ENCODE measurements around the gene PRKD1.

Gene PRKD1

GRCh38 chr14:29710015-29710414, 217.6 kb downstream of the PRKD1 start:
- TF ChIP-seq RARB (CRISPR knock-in tag; IDR thresholded peaks at IDR 0.05) (no peak), CSRNP3 (CRISPR knock-in tag; IDR thresholded peaks at IDR 0.05) (no peak), ARNTL (CRISPR knock-in tag; IDR thresholded peaks at IDR 0.05; ENCODE audit: borderline replicate concordance, low read depth) (no peak), TSHZ2 (CRISPR knock-in tag; IDR thresholded peaks at IDR 0.05) (no peak), GLIS3 (CRISPR knock-in tag; IDR thresholded peaks at IDR 0.05) (no peak), ZNF565 (CRISPR knock-in tag; conservative IDR thresholded peaks at IDR 0.05; ENCODE audit: low read depth) (no peak), BACH2 (CRISPR knock-in tag; IDR thresholded peaks at IDR 0.05; ENCODE audit: borderline replicate concordance) (no peak), OSR1 (CRISPR knock-in tag; IDR thresholded peaks at IDR 0.05) (no peak), PPARA (CRISPR knock-in tag; IDR thresholded peaks at IDR 0.05; ENCODE audit: borderline replicate concordance) (no peak)
- TF ChIP-seq, protein P1, sequence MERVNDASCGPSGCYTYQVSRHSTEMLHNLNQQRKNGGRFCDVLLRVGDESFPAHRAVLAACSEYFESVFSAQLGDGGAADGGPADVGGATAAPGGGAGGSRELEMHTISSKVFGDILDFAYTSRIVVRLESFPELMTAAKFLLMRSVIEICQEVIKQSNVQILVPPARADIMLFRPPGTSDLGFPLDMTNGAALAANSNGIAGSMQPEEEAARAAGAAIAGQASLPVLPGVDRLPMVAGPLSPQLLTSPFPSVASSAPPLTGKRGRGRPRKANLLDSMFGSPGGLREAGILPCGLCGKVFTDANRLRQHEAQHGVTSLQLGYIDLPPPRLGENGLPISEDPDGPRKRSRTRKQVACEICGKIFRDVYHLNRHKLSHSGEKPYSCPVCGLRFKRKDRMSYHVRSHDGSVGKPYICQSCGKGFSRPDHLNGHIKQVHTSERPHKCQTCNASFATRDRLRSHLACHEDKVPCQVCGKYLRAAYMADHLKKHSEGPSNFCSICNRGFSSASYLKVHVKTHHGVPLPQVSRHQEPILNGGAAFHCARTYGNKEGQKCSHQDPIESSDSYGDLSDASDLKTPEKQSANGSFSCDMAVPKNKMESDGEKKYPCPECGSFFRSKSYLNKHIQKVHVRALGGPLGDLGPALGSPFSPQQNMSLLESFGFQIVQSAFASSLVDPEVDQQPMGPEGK (CRISPR knock-in tag; IDR thresholded peaks at IDR 0.05; ENCODE audit: borderline replicate concordance) = no peak
- TF ChIP-seq, protein P2, sequence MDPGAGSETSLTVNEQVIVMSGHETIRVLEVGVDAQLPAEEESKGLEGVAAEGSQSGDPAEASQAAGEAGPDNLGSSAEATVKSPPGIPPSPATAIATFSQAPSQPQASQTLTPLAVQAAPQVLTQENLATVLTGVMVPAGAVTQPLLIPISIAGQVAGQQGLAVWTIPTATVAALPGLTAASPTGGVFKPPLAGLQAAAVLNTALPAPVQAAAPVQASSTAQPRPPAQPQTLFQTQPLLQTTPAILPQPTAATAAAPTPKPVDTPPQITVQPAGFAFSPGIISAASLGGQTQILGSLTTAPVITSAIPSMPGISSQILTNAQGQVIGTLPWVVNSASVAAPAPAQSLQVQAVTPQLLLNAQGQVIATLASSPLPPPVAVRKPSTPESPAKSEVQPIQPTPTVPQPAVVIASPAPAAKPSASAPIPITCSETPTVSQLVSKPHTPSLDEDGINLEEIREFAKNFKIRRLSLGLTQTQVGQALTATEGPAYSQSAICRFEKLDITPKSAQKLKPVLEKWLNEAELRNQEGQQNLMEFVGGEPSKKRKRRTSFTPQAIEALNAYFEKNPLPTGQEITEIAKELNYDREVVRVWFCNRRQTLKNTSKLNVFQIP (CRISPR knock-in tag; IDR thresholded peaks at IDR 0.05; ENCODE audit: borderline replicate concordance, low read depth) = no peak
- ATAC-seq = no peak

GRCh38 chr14:29709490-29709889, 218.2 kb downstream of the PRKD1 start:
- no peak for TF ChIP-seq TOX (CRISPR knock-in tag; IDR thresholded peaks at IDR 0.05; ENCODE audit: borderline replicate concordance)
- no peak for TF ChIP-seq TSHZ2 (CRISPR knock-in tag; IDR thresholded peaks at IDR 0.05)
- TF ChIP-seq, protein P1 (CRISPR knock-in tag; IDR thresholded peaks at IDR 0.05; ENCODE audit: borderline replicate concordance) = no peak
- TF ChIP-seq, protein P2 (CRISPR knock-in tag; IDR thresholded peaks at IDR 0.05; ENCODE audit: borderline replicate concordance, low read depth) = no peak
- no peak for TF ChIP-seq SNAI2 (CRISPR knock-in tag; IDR thresholded peaks at IDR 0.05)
- no peak for TF ChIP-seq BACH2 (CRISPR knock-in tag; IDR thresholded peaks at IDR 0.05; ENCODE audit: borderline replicate concordance)
- TF ChIP-seq ZFP30 (CRISPR knock-in tag; IDR thresholded peaks at IDR 0.05) = no peak
- no peak for TF ChIP-seq RARB (CRISPR knock-in tag; IDR thresholded peaks at IDR 0.05)
- TF ChIP-seq ARNTL (CRISPR knock-in tag; IDR thresholded peaks at IDR 0.05; ENCODE audit: borderline replicate concordance, low read depth) = no peak
- no peak for TF ChIP-seq GLIS3 (CRISPR knock-in tag; IDR thresholded peaks at IDR 0.05)
- TF ChIP-seq ZC3H10 (CRISPR knock-in tag; IDR thresholded peaks at IDR 0.05) = no peak
- no peak for TF ChIP-seq CSDC2 (CRISPR knock-in tag; IDR thresholded peaks at IDR 0.05)
- no peak for TF ChIP-seq ZFP3 (CRISPR knock-in tag; IDR thresholded peaks at IDR 0.05)
- no peak for TF ChIP-seq ESRRG (CRISPR knock-in tag; IDR thresholded peaks at IDR 0.05)
- no peak for TF ChIP-seq TCF4 (CRISPR knock-in tag; IDR thresholded peaks at IDR 0.05; ENCODE audit: borderline replicate concordance)
- ATAC-seq = no peak

Measured in SK-N-SH treated with all-trans-retinoic acid at 6 μM for 48 hours (cell line).